Osteocyte (in vitro differentiated cells): ENCODE measurements around the gene DIAPH2. TPM values are rescaled to one million over a fixed set of nuclear protein-coding genes. Genes with fewer than 3 reads are reported as not detected.

Experiments used
- DNase-seq: peaks from one replicate; pipeline ENCODE4 v3.0.0; 2021; ENCODE audit warnings: mixed read lengths; ENCODE audit not compliant: unreplicated experiment; ENCODE audit errors: extremely low spot score
- H3K27ac Mint-ChIP-seq: one replicate; pipeline ENCODE4 v1.8.0; 2021; ENCODE audit warnings: mild to moderate bottlenecking, mixed read lengths; ENCODE audit not compliant: unreplicated experiment
- H3K27me3 Mint-ChIP-seq: one replicate; pipeline ENCODE4 v1.8.0; 2021; ENCODE audit warnings: mixed read lengths; ENCODE audit not compliant: unreplicated experiment
- H3K36me3 Mint-ChIP-seq: one replicate; pipeline ENCODE4 v1.8.0; 2021; ENCODE audit warnings: mixed read lengths; ENCODE audit not compliant: unreplicated experiment
- H3K4me1 Mint-ChIP-seq: one replicate; pipeline ENCODE4 v1.8.0; 2021; ENCODE audit warnings: mixed read lengths; ENCODE audit not compliant: unreplicated experiment
- H3K4me3 Mint-ChIP-seq: one replicate; pipeline ENCODE4 v1.8.0; 2021; ENCODE audit warnings: mild to moderate bottlenecking, moderate library complexity, mixed read lengths; ENCODE audit not compliant: unreplicated experiment
- H3K9me3 Mint-ChIP-seq: one replicate; pipeline ENCODE4 v1.8.0; 2021; ENCODE audit warnings: mixed read lengths; ENCODE audit not compliant: unreplicated experiment
- CTCF ChIP-seq: fragments of 200-600 bp; sonication (generic); IDR thresholded peaks from 2 replicates; pipeline ENCODE4 v1.5.0; 2021; ENCODE audit warnings: antibody characterized with exemption, mild to moderate bottlenecking, moderate library complexity
- total RNA-seq: library from RNA; stranded (reverse); gene quantifications from 2 replicates; pipeline ENCODE4 v1.2.1, GENCODE V29; 2021

The DIAPH2 gene
- total RNA-seq, 1 donor from 2014 or later: 9.3 TPM

DNA sequence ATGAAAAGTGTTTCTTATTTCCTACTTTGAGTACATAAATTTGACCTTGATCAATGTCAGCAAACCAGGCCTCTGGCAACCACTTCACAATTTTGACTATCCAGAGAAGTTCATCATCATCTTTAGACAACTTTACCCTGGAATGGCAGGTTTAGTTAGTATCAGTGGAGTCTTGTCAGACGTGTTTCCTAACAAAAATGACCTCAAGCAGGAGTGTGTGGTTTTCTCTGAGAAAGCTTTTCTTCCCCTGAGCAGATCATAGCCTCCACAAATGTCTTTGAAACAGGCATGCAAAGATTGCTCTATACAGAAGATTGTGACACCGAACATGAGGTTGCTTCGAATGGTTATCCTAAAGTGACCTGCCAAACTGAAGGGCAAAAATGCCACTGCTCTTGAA is 841.3 kb downstream of the DIAPH2 start:
- H3K4me3 Mint-ChIP-seq: no peak overlapping the region
- H3K4me1 Mint-ChIP-seq: no peaks in the 10 kb centered on the region

DNA sequence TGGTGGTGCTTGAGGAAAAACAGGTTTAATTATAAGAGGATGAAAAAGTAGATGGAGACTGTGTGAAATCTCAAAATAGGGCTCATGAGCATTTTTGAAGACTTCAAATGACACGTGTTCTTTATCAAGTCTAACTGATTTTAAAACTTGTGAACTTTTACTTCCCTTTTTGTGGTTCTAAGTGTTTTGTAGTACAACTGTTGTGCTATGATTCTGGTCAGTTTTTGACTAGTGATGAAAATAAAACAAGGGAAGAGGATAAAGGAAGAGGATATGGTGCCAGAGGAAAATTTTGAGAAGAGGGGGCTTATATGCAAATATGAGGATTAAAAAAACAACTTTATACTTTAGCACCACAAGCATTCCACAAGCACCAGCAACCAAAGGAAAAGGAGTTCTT is 843.1 kb downstream of the DIAPH2 start:
- Mint-ChIP-seq H3K9me3 (peaks cover 49% of the 10 kb centered on the region), H3K27ac (no peak overlapping the region), H3K4me3 (no peak overlapping the region), H3K36me3 (no peaks in the 10 kb centered on the region), H3K4me1 (no peaks in the 10 kb centered on the region), H3K27me3 (no peaks in the 10 kb centered on the region)
- TF ChIP-seq CTCF: no peak
- no peak for DNase-seq

More for the DNA sequence above, 841.3 kb downstream of the DIAPH2 start:
- Mint-ChIP-seq H3K36me3 (no peaks in the 10 kb centered on the region), H3K27ac (no peak overlapping the region), H3K27me3 (no peaks in the 10 kb centered on the region), H3K9me3 (peaks cover 41% of the 10 kb centered on the region)
- DNase-seq: no peak
- TF ChIP-seq CTCF: no peak

DNA sequence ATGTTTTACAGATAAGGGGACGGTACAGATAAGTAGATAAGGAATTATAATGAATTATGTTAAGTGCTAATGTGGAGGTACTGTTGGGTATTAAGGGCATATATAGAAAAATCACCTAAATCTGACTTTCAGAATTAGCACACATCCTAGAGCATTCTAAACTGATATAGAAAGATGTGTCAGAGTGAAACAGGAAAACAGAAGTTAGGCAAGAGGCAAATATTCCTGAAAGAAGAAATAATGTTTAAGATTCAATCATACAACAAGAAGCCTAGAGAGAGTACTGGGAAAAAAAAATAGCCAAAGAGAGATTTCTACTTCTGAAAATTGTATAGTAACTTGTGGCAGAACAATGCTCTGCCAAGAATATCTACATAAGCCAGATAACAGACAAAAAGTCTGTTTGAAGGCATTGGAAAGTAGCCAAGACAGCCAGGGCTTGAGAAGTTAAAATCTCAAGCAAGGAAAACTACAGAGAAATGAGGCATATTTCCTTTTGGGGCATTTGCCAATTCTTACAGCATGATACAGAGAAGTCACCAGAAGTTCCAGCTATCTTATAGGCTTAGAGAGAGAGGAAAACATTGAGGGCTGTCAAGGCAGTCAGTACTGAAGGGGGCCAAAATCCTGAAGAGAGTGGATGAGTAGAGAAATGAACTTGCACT is 845.0 kb downstream of the DIAPH2 start:
- DNase-seq: no peak
- no peak overlapping the region for H3K27ac Mint-ChIP-seq
- H3K27me3 Mint-ChIP-seq: no peaks in the 10 kb centered on the region
- H3K4me3 Mint-ChIP-seq: no peak overlapping the region
- H3K9me3 Mint-ChIP-seq: peaks cover 51% of the 10 kb centered on the region
- H3K4me1 Mint-ChIP-seq: no peaks in the 10 kb centered on the region
- H3K36me3 Mint-ChIP-seq: no peaks in the 10 kb centered on the region
- TF ChIP-seq CTCF: no peak

DNA sequence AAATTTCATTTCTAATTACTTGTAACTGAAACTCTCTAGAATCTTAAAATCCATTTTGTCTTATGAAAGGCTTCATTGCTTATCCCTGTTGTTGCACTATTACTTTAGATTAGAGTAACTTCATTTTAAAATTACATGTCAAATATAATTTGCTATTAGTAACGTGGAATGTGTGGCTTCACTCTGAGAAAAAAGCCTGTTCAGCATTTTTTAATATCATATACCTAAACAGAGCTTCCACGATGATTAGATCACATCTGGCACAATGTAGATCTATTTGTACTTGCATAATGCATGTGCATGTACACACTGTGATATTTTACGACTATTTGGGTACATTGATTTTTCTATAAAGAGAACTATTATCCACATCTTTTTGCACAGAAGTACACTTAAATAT is 847.2 kb downstream of the DIAPH2 start:
- Mint-ChIP-seq H3K4me1 (no peaks in the 10 kb centered on the region), H3K9me3 (peaks cover 51% of the 10 kb centered on the region), H3K27me3 (no peaks in the 10 kb centered on the region), H3K27ac (no peak overlapping the region), H3K4me3 (no peak overlapping the region), H3K36me3 (no peaks in the 10 kb centered on the region)
- DNase-seq: no peak
- TF ChIP-seq CTCF: no peak

DNA sequence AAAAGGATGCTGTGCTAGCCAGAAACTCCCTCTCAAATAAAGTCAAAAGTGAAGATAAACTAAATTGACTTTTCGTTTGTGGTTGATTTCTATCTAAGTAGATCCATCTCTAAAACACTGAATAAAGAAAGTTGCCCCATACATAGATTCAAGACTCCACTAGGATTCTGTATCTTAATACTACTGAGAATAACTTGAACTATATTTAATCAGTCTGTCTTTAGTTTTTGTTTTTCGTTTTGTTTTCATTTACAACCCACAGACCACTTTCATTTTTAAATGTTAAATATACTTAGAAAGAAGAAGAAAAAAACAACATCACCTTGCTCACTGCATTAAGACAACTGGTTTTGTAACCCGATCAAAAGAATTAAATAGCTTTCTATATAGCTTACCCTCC is 854.1 kb downstream of the DIAPH2 start:
- no peak overlapping the region for H3K27ac Mint-ChIP-seq
- TF ChIP-seq CTCF: no peak
- H3K4me3 Mint-ChIP-seq: no peak overlapping the region
- peaks cover 14% of the 10 kb centered on the region for H3K9me3 Mint-ChIP-seq
- DNase-seq: no peak
- H3K4me1 Mint-ChIP-seq: no peaks in the 10 kb centered on the region
- no peaks in the 10 kb centered on the region for H3K36me3 Mint-ChIP-seq
- H3K27me3 Mint-ChIP-seq: no peaks in the 10 kb centered on the region
